HG03103 (cell line): Measurements from ENCODE around the gene CT45A8.
"Not testable (repeated sequence)": the region's sequence is repeated elsewhere in the genome, so short reads cannot be mapped to it uniquely, and the experiment has no call there.

Experiments
- ATAC-seq: cut with Tn5 transposase; IDR thresholded peaks from one replicate; pipeline ENCODE4 v1.9.1; 2021; ENCODE audit warnings: low read depth; ENCODE audit not compliant: unreplicated experiment

CT45A8 gene

DNA sequence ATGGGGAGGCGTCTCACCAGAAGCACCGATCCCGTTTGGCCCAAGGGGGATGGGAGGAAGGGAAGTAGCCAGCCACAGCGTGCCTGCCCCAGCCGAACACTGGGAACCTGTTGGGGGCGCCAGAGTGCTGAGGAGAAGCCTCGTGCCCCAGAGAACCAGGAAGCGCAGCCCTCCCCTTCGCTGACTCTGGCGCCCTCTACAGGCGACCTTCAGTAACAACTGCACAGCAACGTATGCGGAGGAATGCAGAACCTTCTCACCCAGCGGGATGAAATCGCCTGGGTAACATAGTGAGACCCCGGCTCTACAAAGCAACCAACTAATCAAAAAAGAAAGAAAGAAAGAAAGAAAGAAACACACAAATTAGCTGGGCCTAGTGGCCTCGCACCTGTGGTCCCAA is at the start of gene CT45A8:
CT45A8 (minus strand) TSS at position 101 of the 400 bp plus-strand sequence. CDS start 3,755 bp downstream, outside the sequence.
- ATAC-seq = not testable (repeated sequence)

- no peak for ATAC-seq
These were observed 39.0 kb upstream of the CT45A8 start, which contains the start of the genes CT45A10 and SAGE1 for GRCh38 chrX:135893294-135893817. TSS of gene CT45A10 (minus strand) at chrX:135893444. CDS start at chrX:135885344, 8,100 bp downstream. TSS of gene SAGE1 (plus strand) at chrX:135893716. CDS start at chrX:135896243, 2,527 bp downstream.

DNA sequence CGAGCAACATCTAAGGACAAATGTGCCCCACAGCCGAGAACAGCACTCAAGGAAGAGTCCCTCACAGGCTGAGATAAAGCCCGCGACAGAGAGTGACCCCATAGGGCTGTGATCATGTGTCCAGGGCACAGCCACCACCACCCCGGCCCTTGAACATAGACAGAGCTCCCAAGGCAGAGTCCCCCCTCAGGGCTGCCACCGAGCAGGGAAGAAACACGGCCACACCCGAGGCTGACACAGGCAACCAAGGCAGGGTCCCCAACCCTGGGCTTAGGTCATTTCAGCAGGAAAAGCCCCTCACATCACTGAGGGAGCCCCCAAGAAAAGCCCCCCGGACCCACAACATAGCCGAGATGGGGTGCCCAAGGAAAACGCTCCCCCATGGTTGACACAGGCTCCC is 38.4 kb upstream of the CT45A8 start:
- no peak for ATAC-seq

GRCh38 chrX:135890087-135890585 is 35.8 kb upstream of the CT45A8 start:
- no peak for ATAC-seq

- not testable (repeated sequence) for ATAC-seq
These were observed 34.6 kb upstream of the CT45A8 start for GRCh38 chrX:135888976-135889375.

DNA sequence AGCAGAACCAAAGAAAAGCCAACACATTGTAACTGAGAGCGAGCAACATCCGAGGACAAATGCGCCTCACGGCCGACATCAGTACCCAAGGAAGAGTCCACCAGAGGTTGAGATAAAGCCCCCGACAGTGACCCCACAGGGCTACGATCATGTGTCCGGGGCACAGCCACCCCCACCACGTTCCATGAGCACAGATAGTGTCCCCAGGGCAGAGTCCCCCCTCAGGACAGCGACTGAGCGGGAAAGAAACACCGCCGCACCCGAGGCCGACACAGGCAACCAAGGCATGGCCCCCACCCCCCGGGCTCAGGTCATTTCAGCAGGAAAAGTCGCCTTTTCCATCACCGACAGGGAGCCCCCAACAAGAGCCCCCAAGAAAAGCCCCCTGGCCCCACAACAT is 33.9 kb upstream of the CT45A8 start:
- not testable (repeated sequence) for ATAC-seq

DNA sequence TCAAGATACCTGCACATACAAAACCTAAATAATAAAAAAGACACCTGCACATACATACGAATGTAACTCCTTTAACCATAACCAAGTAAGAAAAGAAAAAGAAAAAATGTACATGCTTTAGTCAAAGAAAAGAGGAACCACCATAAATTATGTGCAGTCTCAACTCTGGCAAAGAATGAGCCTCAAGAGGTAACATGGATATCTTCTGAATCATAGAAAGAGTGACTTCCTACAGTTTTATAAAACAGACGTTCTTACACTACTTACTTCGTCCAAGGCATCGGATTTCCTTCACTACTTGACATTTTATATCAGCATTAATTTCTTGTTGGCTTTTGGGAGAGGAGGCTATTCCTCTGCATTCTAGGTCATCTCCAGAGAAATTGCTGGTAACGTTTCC is 28.4 kb upstream of the CT45A8 start:
- ATAC-seq = not testable (repeated sequence)

DNA sequence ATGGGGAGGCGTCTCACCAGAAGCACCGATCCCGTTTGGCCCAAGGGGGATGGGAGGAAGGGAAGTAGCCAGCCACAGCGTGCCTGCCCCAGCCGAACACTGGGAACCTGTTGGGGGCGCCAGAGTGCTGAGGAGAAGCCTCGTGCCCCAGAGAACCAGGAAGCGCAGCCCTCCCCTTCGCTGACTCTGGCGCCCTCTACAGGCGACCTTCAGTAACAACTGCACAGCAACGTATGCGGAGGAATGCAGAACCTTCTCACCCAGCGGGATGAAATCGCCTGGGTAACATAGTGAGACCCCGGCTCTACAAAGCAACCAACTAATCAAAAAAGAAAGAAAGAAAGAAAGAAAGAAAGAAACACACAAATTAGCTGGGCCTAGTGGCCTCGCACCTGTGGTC is 17.4 kb upstream of the CT45A8 start, which contains the start of gene CT45A9:
CT45A9 (minus strand) TSS at position 101 of the 400 bp plus-strand sequence. CDS start 3,751 bp downstream, outside the sequence.
- not testable (repeated sequence) for ATAC-seq

GRCh38 chrX:135837180-135837579 is 17.2 kb downstream of the CT45A8 start, which contains the start of gene CT45A7:
TSS of gene CT45A7 (minus strand) at chrX:135837280. CDS start at chrX:135833533, 3,747 bp downstream.
- not testable (repeated sequence) for ATAC-seq

DNA sequence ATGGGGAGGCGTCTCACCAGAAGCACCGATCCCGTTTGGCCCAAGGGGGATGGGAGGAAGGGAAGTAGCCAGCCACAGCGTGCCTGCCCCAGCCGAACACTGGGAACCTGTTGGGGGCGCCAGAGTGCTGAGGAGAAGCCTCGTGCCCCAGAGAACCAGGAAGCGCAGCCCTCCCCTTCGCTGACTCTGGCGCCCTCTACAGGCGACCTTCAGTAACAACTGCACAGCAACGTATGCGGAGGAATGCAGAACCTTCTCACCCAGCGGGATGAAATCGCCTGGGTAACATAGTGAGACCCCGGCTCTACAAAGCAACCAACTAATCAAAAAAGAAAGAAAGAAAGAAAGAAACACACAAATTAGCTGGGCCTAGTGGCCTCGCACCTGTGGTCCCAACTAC is 34.4 kb downstream of the CT45A8 start, which contains the start of gene CT45A2:
CT45A2 (minus strand) TSS at position 101 of the 400 bp plus-strand sequence. CDS start 3,747 bp downstream, outside the sequence.
- ATAC-seq = not testable (repeated sequence)

- not testable (repeated sequence) for ATAC-seq
These were observed 51.7 kb downstream of the CT45A8 start, which contains the start of gene CT45A6 for GRCh38 chrX:135802687-135803086. TSS of gene CT45A6 (minus strand) at chrX:135802787. CDS start at chrX:135798993, 3,794 bp downstream.
